GM23338 (cell line): ENCODE data around the gene NRP1.

Experiments used
- CTCF ChIP-seq, 2 experiments: fragments of 200-600 bp in 1 of 2; sonication (generic) in 1 of 2; conservative IDR thresholded peaks; 2 replicates each; pipeline versions ENCODE4 v1.5.1 to v1.6.1; 2016 to 2017; ENCODE audit warnings: antibody characterized with exemption in 2 of 2, low read depth in 2 of 2, mild to moderate bottlenecking in 2 of 2, moderate library complexity in 1 of 2
- ETS1 ChIP-seq: IDR thresholded peaks from 2 replicates; pipeline ENCODE4 v1.6.1; 2016; ENCODE audit warnings: antibody characterized with exemption
- EZH2 ChIP-seq: fragments of 200-600 bp; sonication (generic); IDR thresholded peaks from one replicate; pipeline ENCODE4 v1.8.0; 2017; ENCODE audit warnings: antibody characterized with exemption, mild to moderate bottlenecking, low read depth; ENCODE audit not compliant: unreplicated experiment
- EZH2phosphoT487 ChIP-seq: fragments of 200-600 bp; sonication (generic); IDR thresholded peaks from one replicate; pipeline ENCODE4 v1.8.1; 2018; ENCODE audit warnings: antibody characterized with exemption; ENCODE audit not compliant: unreplicated experiment
- POLR2AphosphoS5 ChIP-seq: IDR thresholded peaks from 2 replicates; pipeline ENCODE4 v1.6.1; 2016; ENCODE audit warnings: antibody characterized with exemption, low read depth
- REST ChIP-seq: IDR thresholded peaks from one replicate; pipeline ENCODE4 v1.6.1; 2018; ENCODE audit warnings: antibody characterized with exemption; ENCODE audit not compliant: unreplicated experiment
- STAT1 ChIP-seq: IDR thresholded peaks from one replicate; pipeline ENCODE4 v1.6.1; 2016; ENCODE audit warnings: antibody characterized with exemption; ENCODE audit not compliant: unreplicated experiment
- ZNF331 ChIP-seq: fragments of 250-450 bp; sonication (Bioruptor Pico); IDR thresholded peaks from 2 replicates; pipeline ENCODE4 v1.5.0; 2020; ENCODE audit warnings: low read depth, mild to moderate bottlenecking, moderate library complexity
- ZNF462 ChIP-seq: fragments of 250-450 bp; sonication (Bioruptor Pico); IDR thresholded peaks from 2 replicates; pipeline ENCODE4 v1.5.0; 2020; ENCODE audit warnings: mild to moderate bottlenecking, moderate library complexity

GRCh38 chr10:33241351-33241750 lies 93.1 kb downstream of the NRP1 start:
- no peak for TF ChIP-seq POLR2AphosphoS5
- no peak for TF ChIP-seq CTCF (conservative IDR thresholded peaks at IDR 0.05; ENCODE audit: low read depth in 2 of 2)
- no peak for TF ChIP-seq EZH2phosphoT487
- TF ChIP-seq EZH2 = no peak
- no peak for TF ChIP-seq STAT1
- no peak for TF ChIP-seq ETS1
- TF ChIP-seq ZNF462 (CRISPR knock-in tag) = no peak
- no peak for TF ChIP-seq REST
- TF ChIP-seq ZNF331 = no peak
